AG04449 (cell line): ENCODE measurements around the gene GSTK1.

Experiments
- CTCF ChIA-PET: fragments of 350-600 bp; formaldehyde crosslinking; extraction: SDS; loops from one replicate; lab custom pipeline; 2021; ENCODE audit warnings: antibody characterized with exemption; lab: Yijun Ruan, JAX
- POLR2A ChIA-PET: fragments of 400-600, 350-600 bp; formaldehyde crosslinking; extraction: SDS; loops from one replicate; lab custom pipeline; 2020; ENCODE audit warnings: antibody characterized with exemption, inconsistent platforms; lab: Yijun Ruan, JAX
- DNase-seq: peaks from one replicate; pipeline ENCODE4 v3.0.0-alpha.2; 2010; ENCODE audit warnings: low read depth, low spot score
- H3K4me3 ChIP-seq: 2 replicates; pipeline ENCODE4 v1.5.1; 2011; ENCODE audit warnings: low read depth, mild to moderate bottlenecking, control low read depth, low read length
- CTCF ChIP-seq: IDR thresholded peaks from one replicate; pipeline ENCODE4 v1.5.1; 2011; ENCODE audit warnings: mild to moderate bottlenecking, moderate library complexity, low read length, control low read depth, inconsistent platforms; ENCODE audit not compliant: insufficient read depth; ENCODE audit errors: missing control alignments

The GSTK1 gene

GRCh38 chr7:143248761-143249354 is 14.4 kb upstream of the GSTK1 start:
- no peak for DNase-seq
- no peak for TF ChIP-seq CTCF
- CTCF ChIA-PET: interaction anchor here (1.1 to 2.7 kb wide), 3 partner anchors 9 to 34 kb away, joined by 4 to 25 read pairs (median 4); no protein-coding TSS in a partner anchor
- H3K4me3 ChIP-seq: no peak overlapping the region
- POLR2A ChIA-PET: no interaction called here

GRCh38 chr7:143250199-143250598 is 13.0 kb upstream of the GSTK1 start:
- CTCF ChIA-PET: interaction anchor here (1.4 to 2.7 kb wide), 4 partner anchors 8 to 130 kb away, joined by 3 to 25 read pairs (median 4); no protein-coding TSS in a partner anchor
- POLR2A ChIA-PET: no interaction called here
- no peak for TF ChIP-seq CTCF

GRCh38 chr7:143250822-143251221 is 12.4 kb upstream of the GSTK1 start:
- POLR2A ChIA-PET: no interaction called here
- no peak for TF ChIP-seq CTCF
- no peak overlapping the region for H3K4me3 ChIP-seq
- DNase-seq: no peak
- CTCF ChIA-PET: interaction anchor here (1.5 to 2.7 kb wide), 3 partner anchors 8 to 130 kb away, joined by 3 to 25 read pairs (median 5); no protein-coding TSS in a partner anchor

More at GRCh38 chr7:143250199-143250598, 13.0 kb upstream of the GSTK1 start:
- H3K4me3 ChIP-seq: no peak overlapping the region
- DNase-seq: no peak

GRCh38 chr7:143252006-143252405 is 11.2 kb upstream of the GSTK1 start:
- POLR2A ChIA-PET: no interaction called here

GRCh38 chr7:143255564-143255963 is 7.7 kb upstream of the GSTK1 start:
- ChIA-PET POLR2A (no interaction called here), CTCF (interaction anchor here (0.7 to 2.1 kb wide), 3 partner anchors 15 to 124 kb away, joined by 3 to 18 read pairs (median 5); no protein-coding TSS in a partner anchor)
- H3K4me3 ChIP-seq: no peak overlapping the region
- no peak for TF ChIP-seq CTCF
- DNase-seq: no peak

More at GRCh38 chr7:143252006-143252405, 11.2 kb upstream of the GSTK1 start:
- H3K4me3 ChIP-seq: no peak overlapping the region
- no peak for TF ChIP-seq CTCF
- CTCF ChIA-PET: interaction anchor here (1.7 kb wide), 1 partner anchor 11 kb away, joined by 11 read pairs; no protein-coding TSS in a partner anchor
- no peak for DNase-seq

GRCh38 chr7:143256325-143256724 is 6.9 kb upstream of the GSTK1 start:
- CTCF ChIA-PET: interaction anchor here (2.1 kb wide), 1 partner anchor 16 kb away, joined by 18 read pairs; no protein-coding TSS in a partner anchor
- no peak for DNase-seq
- H3K4me3 ChIP-seq: no peak overlapping the region
- POLR2A ChIA-PET: no interaction called here
- TF ChIP-seq CTCF: no peak
